A549 (cell line): Measurements from ENCODE around the gene VPS72.

Experiments used
- CTCF ChIP-seq: fragments of >200 bp; sonication (Bioruptor Twin); formaldehyde crosslinking; IDR thresholded peaks from 3 replicates; pipeline ENCODE4 v1.5.1; 2016
- HDAC2 ChIP-seq: fragments of 200-600 bp; sonication (generic); IDR thresholded peaks from 2 replicates; pipeline ENCODE4 v1.6.1; 2016
- POLR2A ChIP-seq: IDR thresholded peaks from 2 replicates; pipeline ENCODE4 v1.6.1; 2012; ENCODE audit warnings: mild to moderate bottlenecking, low read length
- SMC3 ChIP-seq: fragments of >200 bp; sonication (Bioruptor Twin); formaldehyde crosslinking; IDR thresholded peaks from 3 replicates; pipeline ENCODE4 v1.6.1; 2018; ENCODE audit warnings: inconsistent platforms

DNA sequence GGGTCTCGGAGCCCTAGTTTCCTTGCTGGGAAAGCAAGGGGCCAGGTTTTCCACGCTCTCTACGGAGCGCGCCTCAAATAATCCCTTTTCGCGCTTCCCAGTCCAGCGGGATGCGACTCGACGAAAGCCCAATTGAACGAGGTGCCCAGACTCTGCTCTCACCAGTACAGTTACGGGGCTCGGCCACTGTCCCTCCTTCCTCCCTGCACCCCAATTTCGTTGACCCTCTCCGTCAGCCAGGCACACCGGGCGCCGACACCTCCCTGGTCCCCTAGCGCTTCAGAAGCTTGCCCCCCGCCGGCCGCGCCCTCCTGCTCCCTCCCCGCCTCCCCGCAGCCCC lies 44.0 kb downstream of the VPS72 start:
- TF ChIP-seq CTCF = no peak
- TF ChIP-seq SMC3 = no peak
- TF ChIP-seq POLR2A = no peak
- TF ChIP-seq HDAC2 = no peak
